ENCODE measurements around the gene SPO11.

The SPO11 gene

GRCh38 chr20:57321142-57321541, 8.5 kb upstream of the SPO11 start:
- Histone ChIP-seq H3K4me3 (ENCODE audit: low read depth in 1 of 2, low read length in 1 of 2) (no peak overlapping the region), H3K27me3 (peaks cover 77% of the 10 kb centered on the region), H3K27ac (no peak overlapping the region), H3K9me3 (no peaks in the 10 kb centered on the region), H3K4me1 (ENCODE audit: control insufficient read depth in 1 of 2, insufficient read depth in 1 of 2, low read depth in 1 of 2, low read length in 1 of 2) (no peaks in the 10 kb centered on the region), H3K36me3 (no peaks in the 10 kb centered on the region)
- no peak for TF ChIP-seq CTCF (IDR thresholded peaks at IDR 0.05)

GRCh38 chr20:57322476-57322875, 7.1 kb upstream of the SPO11 start:
- H3K27me3 ChIP-seq: peaks cover 90% of the 10 kb centered on the region
- no peak overlapping the region for H3K27ac ChIP-seq
- no peak overlapping the region for H3K4me3 ChIP-seq (ENCODE audit: low read depth in 1 of 2, low read length in 1 of 2)
- TF ChIP-seq CTCF (IDR thresholded peaks at IDR 0.05): no peak
- no peaks in the 10 kb centered on the region for H3K36me3 ChIP-seq
- H3K4me1 ChIP-seq (ENCODE audit: control insufficient read depth in 1 of 2, insufficient read depth in 1 of 2, low read depth in 1 of 2, low read length in 1 of 2): no peaks in the 10 kb centered on the region
- H3K9me3 ChIP-seq: no peaks in the 10 kb centered on the region

DNA sequence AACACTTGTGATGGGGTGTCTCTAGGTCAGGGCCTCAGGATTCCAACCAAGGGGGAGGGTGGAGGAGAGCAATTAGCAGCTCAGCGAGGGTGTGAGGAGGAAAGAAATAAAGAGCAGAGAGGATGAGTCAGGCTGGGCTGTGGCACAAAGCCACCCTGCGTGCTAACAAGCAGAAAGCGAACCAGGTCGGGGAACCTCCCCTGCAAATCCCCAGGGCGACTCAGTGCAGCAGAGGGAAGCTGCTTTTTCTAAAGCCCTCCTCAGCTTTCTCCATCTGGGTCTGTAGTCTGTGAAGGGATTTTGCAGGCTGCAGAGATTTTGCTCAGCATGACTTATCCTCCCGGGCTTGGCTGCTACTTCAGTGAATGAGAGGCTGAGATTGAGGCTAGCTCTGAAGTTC, 6.6 kb upstream of the SPO11 start:
- Histone ChIP-seq H3K4me3 (ENCODE audit: low read depth in 1 of 2, low read length in 1 of 2) (no peak overlapping the region), H3K36me3 (no peaks in the 10 kb centered on the region), H3K4me1 (ENCODE audit: control insufficient read depth in 1 of 2, insufficient read depth in 1 of 2, low read depth in 1 of 2, low read length in 1 of 2) (no peaks in the 10 kb centered on the region), H3K27me3 (peaks cover 92% of the 10 kb centered on the region), H3K9me3 (no peaks in the 10 kb centered on the region), H3K27ac (no peak overlapping the region)
- no peak for TF ChIP-seq CTCF (IDR thresholded peaks at IDR 0.05)

DNA sequence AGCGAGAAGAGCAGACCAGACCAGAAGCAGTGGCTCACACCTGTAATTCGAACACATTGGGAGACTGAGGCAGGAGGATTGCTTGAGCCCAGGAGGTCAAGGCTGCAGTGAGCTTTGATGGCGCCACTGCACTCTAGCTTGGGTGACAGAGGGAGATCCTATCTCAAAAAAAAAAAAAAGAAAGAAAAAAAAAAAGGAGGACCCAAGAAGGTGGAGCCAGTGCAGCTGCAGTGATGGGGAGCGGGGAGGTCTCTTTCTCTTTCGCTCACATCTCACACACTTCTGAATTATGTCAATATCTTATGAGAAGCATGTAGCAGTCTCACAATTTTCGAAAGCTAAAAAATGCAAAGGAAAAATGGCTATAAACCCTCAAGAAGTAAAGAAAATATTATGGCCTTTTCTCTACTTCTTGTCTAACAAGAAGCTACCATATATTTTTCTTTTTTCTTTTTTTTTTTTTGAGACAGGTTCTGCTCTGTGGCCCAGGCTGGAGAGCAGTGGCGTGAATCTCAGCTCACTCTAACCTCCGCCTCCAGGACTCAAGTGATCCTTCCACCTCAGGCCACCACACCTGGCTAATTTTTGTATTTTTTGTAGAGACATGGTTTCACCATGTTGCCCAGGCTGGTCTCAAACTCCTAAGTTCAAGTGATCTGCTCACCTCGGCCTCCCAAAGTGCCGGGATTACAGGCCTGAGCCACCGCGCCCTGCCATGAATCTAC, 3.8 kb upstream of the SPO11 start:
- Histone ChIP-seq H3K4me3 (ENCODE audit: low read depth in 1 of 2, low read length in 1 of 2) (no peak overlapping the region), H3K36me3 (no peaks in the 10 kb centered on the region), H3K9me3 (no peaks in the 10 kb centered on the region), H3K4me1 (ENCODE audit: control insufficient read depth in 1 of 2, insufficient read depth in 1 of 2, low read depth in 1 of 2, low read length in 1 of 2) (no peaks in the 10 kb centered on the region), H3K27me3 (peaks cover 100% of the 10 kb centered on the region), H3K27ac (no peak overlapping the region)
- TF ChIP-seq CTCF (IDR thresholded peaks at IDR 0.05): no peak

DNA sequence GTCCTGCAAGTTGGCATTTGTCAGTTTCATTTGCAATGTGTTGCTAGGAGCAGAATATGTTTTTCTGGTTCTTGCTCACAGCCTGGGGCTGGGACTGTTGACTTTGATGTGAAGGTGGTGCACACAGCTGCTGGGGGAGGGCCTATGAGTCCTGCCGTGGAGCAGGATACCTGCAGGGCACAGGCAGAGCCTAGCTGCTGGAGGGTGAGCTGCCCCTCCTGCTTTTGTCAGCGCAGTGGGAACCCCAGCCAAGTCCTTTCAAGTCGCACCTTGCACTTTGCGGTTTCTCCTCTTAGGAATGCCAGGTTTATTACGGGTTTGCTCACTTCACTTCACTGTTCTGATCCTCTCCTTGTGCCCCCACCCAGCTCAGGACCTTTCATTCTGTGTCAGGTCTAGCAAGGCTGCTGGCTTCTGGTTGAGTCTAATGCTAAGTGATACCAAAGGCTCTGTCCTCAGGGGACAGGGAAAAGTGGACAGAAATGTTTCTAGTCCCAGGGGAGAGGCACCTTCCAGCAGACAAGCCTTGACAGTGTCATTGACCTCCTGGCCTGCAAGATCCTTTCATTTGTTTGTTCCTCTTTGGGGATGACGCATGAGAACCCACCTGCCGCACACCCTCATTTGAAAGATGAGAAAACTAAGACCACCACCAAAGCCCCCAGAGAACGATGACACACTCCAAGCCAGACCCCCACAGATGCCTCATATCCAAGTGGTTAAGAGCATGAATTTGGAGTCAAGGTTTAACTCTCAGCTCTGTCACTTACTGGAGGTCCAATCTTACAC, 2.7 kb upstream of the SPO11 start:
- no peaks in the 10 kb centered on the region for H3K36me3 ChIP-seq
- H3K4me1 ChIP-seq (ENCODE audit: control insufficient read depth in 1 of 2, insufficient read depth in 1 of 2, low read depth in 1 of 2, low read length in 1 of 2): no peaks in the 10 kb centered on the region
- no peak for TF ChIP-seq CTCF (IDR thresholded peaks at IDR 0.05)
- peaks cover 100% of the 10 kb centered on the region for H3K27me3 ChIP-seq
- no peak overlapping the region for H3K27ac ChIP-seq
- H3K9me3 ChIP-seq: no peaks in the 10 kb centered on the region
- no peak overlapping the region for H3K4me3 ChIP-seq (ENCODE audit: low read depth in 1 of 2, low read length in 1 of 2)
